ENCODE data around the gene DNAJA3.

The DNAJA3 gene

GRCh38 chr16:4431023-4431422 is 5.4 kb downstream of the DNAJA3 start:
- peaks cover 6% of the 10 kb centered on the region for H3K36me3 ChIP-seq
- no peak overlapping the region for H3K27ac ChIP-seq
- peaks cover 6 to 9% of the 10 kb centered on the region in 2 experiments for H3K4me1 ChIP-seq (ENCODE audit: control insufficient read depth in 1 of 2, insufficient read depth in 1 of 2, low read depth in 1 of 2, low read length in 1 of 2)
- no peak for TF ChIP-seq CTCF (IDR thresholded peaks at IDR 0.05)
- H3K9me3 ChIP-seq: no peaks in the 10 kb centered on the region
- no peaks in the 10 kb centered on the region for H3K27me3 ChIP-seq
- no peak overlapping the region for H3K4me3 ChIP-seq (ENCODE audit: low read depth in 1 of 2, low read length in 1 of 2)

GRCh38 chr16:4433228-4433627 is 7.6 kb downstream of the DNAJA3 start:
- no peaks in the 10 kb centered on the region for H3K9me3 ChIP-seq
- no peaks in the 10 kb centered on the region for H3K27me3 ChIP-seq
- H3K27ac ChIP-seq: no peak overlapping the region
- peaks cover 6% of the 10 kb centered on the region for H3K36me3 ChIP-seq
- no peak for TF ChIP-seq CTCF (IDR thresholded peaks at IDR 0.05)
- no peaks in the 10 kb centered on the region for H3K4me1 ChIP-seq (ENCODE audit: control insufficient read depth in 1 of 2, insufficient read depth in 1 of 2, low read depth in 1 of 2, low read length in 1 of 2)
- no peak overlapping the region for H3K4me3 ChIP-seq (ENCODE audit: low read depth in 1 of 2, low read length in 1 of 2)

- H3K27ac ChIP-seq: no peak overlapping the region
- H3K4me1 ChIP-seq (ENCODE audit: control insufficient read depth in 1 of 2, insufficient read depth in 1 of 2, low read depth in 1 of 2, low read length in 1 of 2): no peaks in the 10 kb centered on the region
- H3K36me3 ChIP-seq: peaks cover 6% of the 10 kb centered on the region
- no peak overlapping the region for H3K4me3 ChIP-seq (ENCODE audit: low read depth in 1 of 2, low read length in 1 of 2)
- H3K27me3 ChIP-seq: no peaks in the 10 kb centered on the region
- H3K9me3 ChIP-seq: no peaks in the 10 kb centered on the region
- TF ChIP-seq CTCF (IDR thresholded peaks at IDR 0.05): no peak
Observed at GRCh38 chr16:4433914-4434787, 8.5 kb downstream of the DNAJA3 start.

- Histone ChIP-seq H3K4me1 (ENCODE audit: control insufficient read depth in 1 of 2, insufficient read depth in 1 of 2, low read depth in 1 of 2, low read length in 1 of 2) (no peaks in the 10 kb centered on the region), H3K27me3 (no peaks in the 10 kb centered on the region), H3K36me3 (peaks cover 12% of the 10 kb centered on the region), H3K27ac (no peak overlapping the region), H3K4me3 (ENCODE audit: low read depth in 1 of 2, low read length in 1 of 2) (no peak overlapping the region), H3K9me3 (no peaks in the 10 kb centered on the region)
- no peak for TF ChIP-seq CTCF (IDR thresholded peaks at IDR 0.05)
Observed at GRCh38 chr16:4435337-4436067, 9.8 kb downstream of the DNAJA3 start.

- Histone ChIP-seq H3K9me3 (no peaks in the 10 kb centered on the region), H3K4me1 (ENCODE audit: control insufficient read depth in 1 of 2, insufficient read depth in 1 of 2, low read depth in 1 of 2, low read length in 1 of 2) (no peaks in the 10 kb centered on the region), H3K36me3 (peaks cover 30% of the 10 kb centered on the region), H3K27ac (no peak overlapping the region), H3K27me3 (no peaks in the 10 kb centered on the region), H3K4me3 (ENCODE audit: low read depth in 1 of 2, low read length in 1 of 2) (no peak overlapping the region)
- TF ChIP-seq CTCF (IDR thresholded peaks at IDR 0.05): no peak
Observed at GRCh38 chr16:4437366-4437765, 11.7 kb downstream of the DNAJA3 start.
